DMS53 treated with DMSO at 0.1 percent for 48 hours (cell line): ENCODE data around the gene ZNF598.

Experiments used
- DNase-seq: peaks from one replicate; lab custom pipeline; 2025; ENCODE audit not compliant: unreplicated experiment; lab: John Stamatoyannopoulos, UW

ZNF598 gene

GRCh38 chr16:2008009-2008526 lies 1.6 kb downstream of the ZNF598 start:
- DNase-seq = peak; percentile 39

- no peak for DNase-seq
These were observed 2.4 kb downstream of the ZNF598 start for GRCh38 chr16:2007081-2007836.

GRCh38 chr16:2006317-2006716 lies 3.3 kb downstream of the ZNF598 start:
- no peak for DNase-seq

- DNase-seq = no peak
These were observed 4.0 kb downstream of the ZNF598 start for GRCh38 chr16:2005646-2006045.

- no peak for DNase-seq
These were observed 4.7 kb downstream of the ZNF598 start for GRCh38 chr16:2004795-2005517.

- DNase-seq = peak; percentile 86
These were observed 5.6 kb downstream of the ZNF598 start for GRCh38 chr16:2003827-2004641.

GRCh38 chr16:2003231-2003826 lies 6.3 kb downstream of the ZNF598 start:
- DNase-seq = no peak

GRCh38 chr16:2002406-2003230 lies 7.0 kb downstream of the ZNF598 start:
- DNase-seq = no peak

GRCh38 chr16:2001456-2002355 lies 7.9 kb downstream of the ZNF598 start:
- DNase-seq = no peak

- DNase-seq = no peak
These were observed 8.6 kb downstream of the ZNF598 start for GRCh38 chr16:2001035-2001434.

- DNase-seq = no peak
These were observed 9.6 kb downstream of the ZNF598 start for GRCh38 chr16:1999866-2000514.

GRCh38 chr16:1998852-1999801 lies 10.5 kb downstream of the ZNF598 start:
- no peak for DNase-seq

- DNase-seq = no peak
These were observed 11.2 kb downstream of the ZNF598 start for GRCh38 chr16:1998360-1998835.

- DNase-seq = no peak
These were observed 11.9 kb downstream of the ZNF598 start for GRCh38 chr16:1997494-1998359.

GRCh38 chr16:1993731-1994131 lies 15.9 kb downstream of the ZNF598 start:
- DNase-seq = peak; percentile 51

- no peak for DNase-seq
These were observed 16.8 kb downstream of the ZNF598 start for GRCh38 chr16:1992704-1993317.
